GM12878 (cell line): ENCODE data around the gene DYNLT4. TPM values are rescaled to one million over a fixed set of nuclear protein-coding genes. Genes with fewer than 3 reads are reported as not detected.

Experiments
- ATAC-seq: fragments of 200-7000 bp; cut with Tn5 transposase; 3 replicates; pipeline ENCODE4 v1.9.1; 2020; ENCODE audit warnings: mild to moderate bottlenecking, moderate library complexity
- BruUV-seq: library from RNA; stranded (reverse); fragments of 400-500 nt; replicated peaks from 2 replicates; lab custom pipeline; 2021; lab: Mats Ljungman, UMichigan
- CTCF ChIA-PET: fragments of 300-600 bp; sonication (Branson Sonifier 250); formaldehyde crosslinking; extraction: SDS; loops from one replicate; lab custom pipeline; 2021; ENCODE audit warnings: inconsistent platforms; lab: Yijun Ruan, JAX
- POLR2A ChIA-PET: fragments of 350-600 bp; formaldehyde crosslinking; extraction: SDS; loops from one replicate; lab custom pipeline; 2021; ENCODE audit warnings: inconsistent platforms; lab: Charles Lee
- RAD21 ChIA-PET: fragments of 300-600 bp; sonication (Branson Sonifier 250); formaldehyde crosslinking; loops from one replicate; lab custom pipeline; 2023; ENCODE audit warnings: antibody characterized with exemption; ENCODE audit not compliant: unreplicated experiment; lab: Charles Lee
- SMC1A ChIA-PET: fragments of 300-600 bp; sonication (Branson Sonifier 250); formaldehyde crosslinking; loops from one replicate; lab custom pipeline; 2023; ENCODE audit not compliant: unreplicated experiment, uncharacterized antibody; lab: Charles Lee
- DNase-seq: peaks from one replicate; pipeline ENCODE4 v3.0.0-alpha.2; 2011; ENCODE audit warnings: low read depth, low spot score
- FAIRE-seq: peaks from 3 replicates; lab custom pipeline; 2011; peaks lifted over from hg19 to GRCh38; lab: Jason Lieb, UNC
- H2AFZ ChIP-seq: 2 replicates; pipeline ENCODE4 v1.6.0; 2011; ENCODE audit warnings: low read depth, low read length, control low read depth; ENCODE audit not compliant: control insufficient read depth
- H3K27ac ChIP-seq: 2 replicates; pipeline ENCODE4 v1.5.1; 2011; ENCODE audit warnings: control low read depth; ENCODE audit not compliant: control insufficient read depth, insufficient read depth
- H3K27me3 ChIP-seq, 2 experiments: replicated peaks in 1 of 2; 2 replicates each; pipeline versions ENCODE4 v1.6.0 to v1.6.1; 2011; ENCODE audit warnings: low read length in 1 of 2; ENCODE audit not compliant: control insufficient read depth in 2 of 2, insufficient read depth in 2 of 2
- H3K36me3 ChIP-seq, 2 experiments: 2 replicates each; pipeline ENCODE4 v1.5.1; 2011; ENCODE audit warnings: low read length in 1 of 2; ENCODE audit not compliant: control insufficient read depth in 2 of 2, insufficient read depth in 2 of 2
- H3K4me1 ChIP-seq: 2 replicates; pipeline ENCODE4 v1.6.1; 2011; ENCODE audit warnings: mild to moderate bottlenecking, low read length, moderate library complexity, mixed read lengths; ENCODE audit not compliant: control insufficient read depth, insufficient read depth
- H3K4me2 ChIP-seq: 2 replicates; pipeline ENCODE4 v1.6.0; 2011; ENCODE audit warnings: control low read depth; ENCODE audit not compliant: control insufficient read depth, insufficient read depth
- H3K4me3 ChIP-seq: fragments of 200-600 bp; sonication (generic); 2 replicates; pipeline ENCODE4 v1.5.1; 2016
- H3K79me2 ChIP-seq: 2 replicates; pipeline ENCODE4 v1.6.0; 2011; ENCODE audit warnings: low read length; ENCODE audit not compliant: control insufficient read depth, insufficient read depth
- H3K9ac ChIP-seq: 2 replicates; pipeline ENCODE4 v1.8.0; 2011; ENCODE audit warnings: low read length, control low read depth, mixed read lengths; ENCODE audit not compliant: control insufficient read depth, insufficient read depth
- H3K9me3 ChIP-seq: replicated peaks from 3 replicates; pipeline ENCODE4 v1.5.1; 2011; ENCODE audit warnings: mild to moderate bottlenecking, low read length; ENCODE audit not compliant: control insufficient read depth, insufficient read depth
- H4K20me1 ChIP-seq: 2 replicates; pipeline ENCODE4 v1.6.0; 2011; ENCODE audit not compliant: control insufficient read depth, insufficient read depth
- BACH1 ChIP-seq: fragments of 450-650 bp; IDR thresholded peaks from 2 replicates; pipeline ENCODE4 v1.6.1; 2017; ENCODE audit warnings: mild to moderate bottlenecking, borderline replicate concordance
- IKZF1 ChIP-seq: fragments of 450-650 bp; conservative IDR thresholded peaks from 2 replicates; pipeline ENCODE4 v1.6.1; 2017; ENCODE audit warnings: antibody characterized with exemption, mild to moderate bottlenecking
- NFIC ChIP-seq: IDR thresholded peaks from 2 replicates; pipeline ENCODE4 v1.6.1; 2012; ENCODE audit warnings: low read depth, mild to moderate bottlenecking, inconsistent platforms, low read length, moderate library complexity
- NR2C1 ChIP-seq: fragments of 450-650 bp; IDR thresholded peaks from 2 replicates; pipeline ENCODE4 v1.6.1; 2017; ENCODE audit warnings: antibody characterized with exemption, mild to moderate bottlenecking, moderate library complexity
- POLR2A ChIP-seq: IDR thresholded peaks from 2 replicates; pipeline ENCODE4 v1.6.1; 2011; ENCODE audit warnings: low read depth, mild to moderate bottlenecking, low read length
- SP1 ChIP-seq: IDR thresholded peaks from one replicate; pipeline ENCODE4 v1.6.1; 2011; ENCODE audit warnings: low read depth, low read length
- WGBS: methylation state at CpG from one replicate; pipeline ENCODE4 v1.1.6; 2016; ENCODE audit warnings: low lambda C conversion rate; ENCODE audit not compliant: insufficient replicate concordance, insufficient coverage; ENCODE audit errors: missing lambda C conversion rate; 5-methylcytosine and 5-hydroxymethylcytosine counted together
- in situ Hi-C: fragments of 300-500 bp; cut with MboI; formaldehyde crosslinking; loops from 9 replicates; pipeline ENCODE4 v1.14.3; 2018; ENCODE audit warnings: mixed read lengths
- intact Hi-C: fragments of 100-400 bp; cut with micrococcal nuclease; formaldehyde crosslinking; loops from one replicate; pipeline ENCODE4 v1.14.2; 2022; ENCODE audit not compliant: unreplicated experiment
- polyA plus RNA-seq, 11 experiments: library from polyadenylated mRNA; depleted of rRNA in 4 of 11; unstranded in 6 of 11; stranded (reverse) in 5 of 11; fragments of >200 nt; fragmentation: Nextera tagmentation in 4 of 11; fragmentation: Illumina TruSeq in 1 of 11; extraction: Ambion mirVana in 4 of 11; extraction: Trizol in 1 of 11; gene quantifications; 1 replicate in 1 of 11; 2 replicates in 10 of 11; pipeline versions ENCODE4 v1.2.1 to v1.2.3, GENCODE V29; 2011 to 2016; ENCODE audit warnings: inconsistent platforms in 2 of 11, missing spikeins in 2 of 11, low read depth in 1 of 11
- total RNA-seq, 4 experiments: library from RNA; depleted of rRNA in 3 of 4; stranded (reverse); fragments of >200 nt in 3 of 4; fragmentation: Illumina TruSeq in 1 of 4; extraction: Trizol in 1 of 4; gene quantifications; 2 replicates each; pipeline versions ENCODE4 v1.2.1 to v1.2.3, GENCODE V29; 2013 to 2021
- TF ChIP-seq, protein P1 (sequence below): IDR thresholded peaks from 2 replicates; pipeline ENCODE4 v1.6.1; 2012; ENCODE audit warnings: low read depth, low read length, improper control_type of control experiment

DYNLT4 gene
- total and polyA plus RNA-seq, 10 of the 15 experiments (the other 5 are each of a cell fraction or from before 2014, with no cell fraction given): 0.23 to 0.28 TPM; not detected in 8

DNA sequence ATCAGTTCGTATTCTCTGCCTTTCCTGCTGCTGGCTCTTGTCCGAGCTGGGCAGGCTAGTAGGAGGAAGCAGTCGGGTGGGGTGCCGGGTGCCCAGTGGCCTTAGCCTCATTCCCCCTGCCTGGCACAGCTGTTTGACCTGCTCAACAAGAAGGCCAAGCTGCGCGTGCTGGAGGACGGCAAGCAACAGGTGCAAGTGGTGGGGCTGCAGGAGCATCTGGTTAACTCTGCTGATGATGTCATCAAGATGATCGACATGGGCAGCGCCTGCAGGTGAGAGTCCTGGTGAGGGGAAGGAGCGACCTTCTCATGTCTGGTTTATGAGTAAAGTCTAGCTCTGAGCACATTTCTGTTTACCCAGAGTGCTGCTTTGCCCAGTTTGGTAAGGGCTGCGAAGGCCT is 48.1 kb downstream of the DYNLT4 start:
- peaks cover 46 to 62% of the 10 kb centered on the region in 2 experiments for H3K36me3 ChIP-seq
- H3K4me2 ChIP-seq: no peak overlapping the region
- H3K4me1 ChIP-seq: peaks cover 14% of the 10 kb centered on the region
- no peak overlapping the region for H3K9ac ChIP-seq
- ChIA-PET RAD21 (interaction anchor here (0.5 kb wide), 1 partner anchor 31 kb away, joined by 3 read pairs; no protein-coding TSS in a partner anchor), CTCF (interaction anchor here (1.0 kb wide), 2 partner anchors 25 to 30 kb away, joined by 3 to 4 read pairs; no protein-coding TSS in a partner anchor), POLR2A (interaction anchor here (0.5 to 1.7 kb wide), 2 partner anchors 14 to 16 kb away, joined by 3 to 8 read pairs; partner anchors contain the start of gene RPS8), SMC1A (interaction anchor here (2.1 kb wide), 1 partner anchor 15 kb away, joined by 5 read pairs; no protein-coding TSS in a partner anchor)
- in situ Hi-C loops (no loop called here), intact Hi-C loops (no loop called here)
- H3K79me2 ChIP-seq: no peaks in the 10 kb centered on the region
- no peak for FAIRE-seq
- no peaks in the 10 kb centered on the region for H3K27me3 ChIP-seq
- H2AFZ ChIP-seq: no peak overlapping the region
- TF ChIP-seq NFIC: no peak
- peak; percentile 49; the same call in 1 of the 2 replicates for TF ChIP-seq POLR2A
- no peak for TF ChIP-seq SP1
- no peak for TF ChIP-seq IKZF1
- no peak for TF ChIP-seq NR2C1
- TF ChIP-seq, protein P1, sequence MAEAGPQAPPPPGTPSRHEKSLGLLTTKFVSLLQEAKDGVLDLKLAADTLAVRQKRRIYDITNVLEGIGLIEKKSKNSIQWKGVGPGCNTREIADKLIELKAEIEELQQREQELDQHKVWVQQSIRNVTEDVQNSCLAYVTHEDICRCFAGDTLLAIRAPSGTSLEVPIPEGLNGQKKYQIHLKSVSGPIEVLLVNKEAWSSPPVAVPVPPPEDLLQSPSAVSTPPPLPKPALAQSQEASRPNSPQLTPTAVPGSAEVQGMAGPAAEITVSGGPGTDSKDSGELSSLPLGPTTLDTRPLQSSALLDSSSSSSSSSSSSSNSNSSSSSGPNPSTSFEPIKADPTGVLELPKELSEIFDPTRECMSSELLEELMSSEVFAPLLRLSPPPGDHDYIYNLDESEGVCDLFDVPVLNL: no peak
- no peak for TF ChIP-seq BACH1
- no peaks in the 10 kb centered on the region for H3K9me3 ChIP-seq
- no peak for ATAC-seq
- DNase-seq: no peak
- no peak overlapping the region for H3K27ac ChIP-seq
- no TSS peak for BruUV-seq
- WGBS: 85% methylated on average over 11 of the region's 11 CpGs
- H4K20me1 ChIP-seq: no peaks in the 10 kb centered on the region
- no peak overlapping the region for H3K4me3 ChIP-seq
